ENCODE results near the gene TIMELESS. TPM values are rescaled to one million over a fixed set of nuclear protein-coding genes. Genes with fewer than 3 reads are reported as not detected.

TIMELESS gene
- total and polyA plus RNA-seq, 4 donors = 5.1 to 17.6 (median 10.3) TPM

DNA sequence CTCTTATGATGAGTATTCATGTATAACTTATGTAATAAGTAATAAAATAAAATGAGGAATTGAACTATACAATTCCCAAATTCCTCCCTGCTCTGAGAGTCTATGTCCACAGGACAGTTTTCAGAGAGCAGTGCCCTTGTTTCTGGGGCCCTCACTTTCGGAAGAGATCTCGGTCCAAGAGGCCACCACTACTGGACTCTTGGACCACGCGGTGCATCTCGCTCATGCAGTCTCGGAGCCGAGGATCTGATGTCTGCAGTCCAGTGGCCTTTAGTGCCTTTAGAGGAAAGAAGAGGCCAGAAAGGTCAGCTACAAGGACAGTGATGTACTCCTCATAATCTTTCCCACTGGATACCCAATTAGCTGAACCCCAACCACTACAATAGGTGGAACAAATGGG is 30.4 kb upstream of the TIMELESS start:
- Histone ChIP-seq H3K4me1 (ENCODE audit: control insufficient read depth in 4 of 4, insufficient read depth in 4 of 4, low read length in 3 of 4) (peaks cover 3 to 49% (median 37%) of the 10 kb centered on the region in 4 donors), H3K36me3 (ENCODE audit: control insufficient read depth in 4 of 4, insufficient read depth in 3 of 4, low read depth in 1 of 4, low read length in 3 of 4) (peaks cover 0 to 3% (median under 1%) of the 10 kb centered on the region in 4 donors), H3K4me3 (ENCODE audit: low read depth in 1 of 3, low read length in 3 of 3) (no peak overlapping the region), H3K27me3 (ENCODE audit: control insufficient read depth in 4 of 4, insufficient read depth in 4 of 4, low read length in 3 of 4) (no peaks in the 10 kb centered on the region), H3K9ac (ENCODE audit: low read depth in 1 of 2, low read length in 2 of 2) (no peak overlapping the region), H3K27ac (ENCODE audit: low read depth in 1 of 2, low read length in 2 of 2) (peak overlapping the region in 1 of 2 donors; percentile 33), H3K9me3 (ENCODE audit: control insufficient read depth in 4 of 4, low read length in 3 of 4) (no peaks in the 10 kb centered on the region)
- peak; percentile 77 to 83 for TF ChIP-seq HNF4A (conservative IDR thresholded peaks at IDR 0.05)
- TF ChIP-seq RXRA (IDR thresholded peaks at IDR 0.05) = peak; percentile 33 to 56
- TF ChIP-seq, protein P1, sequence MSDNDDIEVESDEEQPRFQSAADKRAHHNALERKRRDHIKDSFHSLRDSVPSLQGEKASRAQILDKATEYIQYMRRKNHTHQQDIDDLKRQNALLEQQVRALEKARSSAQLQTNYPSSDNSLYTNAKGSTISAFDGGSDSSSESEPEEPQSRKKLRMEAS (IDR thresholded peaks at IDR 0.05) = no peak
- TF ChIP-seq HNF4G (IDR thresholded peaks at IDR 0.05) = peak; percentile 18
- no peak for TF ChIP-seq FOXA1 (IDR thresholded peaks at IDR 0.05)
- TF ChIP-seq SP1 (IDR thresholded peaks at IDR 0.05) = peak; percentile 50
- DNase-seq (ENCODE audit: low spot score) = no peak
- WGBS = 50% methylated on average over 7 of the region's 7 CpGs

DNA sequence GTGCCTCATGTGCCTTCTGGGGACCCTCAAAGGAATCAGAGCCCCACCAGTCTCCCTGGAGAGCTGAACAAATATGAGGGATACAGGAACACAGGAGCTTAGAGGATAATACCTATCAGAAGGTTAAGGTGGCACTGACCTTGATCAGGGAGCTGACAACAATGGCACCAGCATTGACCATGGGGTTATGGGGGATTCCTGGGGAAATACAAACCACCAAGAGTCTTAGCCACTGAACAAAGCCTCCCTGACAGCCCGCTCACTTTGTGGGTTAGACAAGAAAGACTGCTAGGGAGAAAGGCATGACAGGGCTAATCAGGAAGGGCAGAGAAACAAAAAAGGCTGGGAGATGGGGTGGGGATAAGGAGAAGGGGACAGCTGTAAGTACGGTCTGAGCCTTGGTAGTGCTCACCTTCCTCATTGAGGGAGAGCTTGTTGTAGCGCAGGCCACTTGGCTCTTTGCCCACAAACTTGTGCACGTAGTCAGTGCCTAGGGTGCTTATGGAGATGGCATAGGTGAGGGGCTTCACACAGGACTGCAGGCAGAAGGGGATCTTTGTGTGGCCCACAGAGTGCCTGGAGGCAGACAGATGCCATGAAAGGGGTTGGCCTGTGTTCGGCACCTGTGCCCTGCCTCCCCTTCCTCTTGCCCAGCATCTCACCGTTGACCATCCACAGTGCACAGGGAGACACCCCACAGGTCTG is 28.4 kb upstream of the TIMELESS start:
- Histone ChIP-seq H3K9me3 (ENCODE audit: control insufficient read depth in 4 of 4, low read length in 3 of 4) (no peaks in the 10 kb centered on the region), H3K36me3 (ENCODE audit: control insufficient read depth in 4 of 4, insufficient read depth in 3 of 4, low read depth in 1 of 4, low read length in 3 of 4) (peaks cover 0 to 10% (median 7%) of the 10 kb centered on the region in 4 donors), H3K27ac (ENCODE audit: low read depth in 1 of 2, low read length in 2 of 2) (peak overlapping the region; percentile 83 to 84), H3K4me1 (ENCODE audit: control insufficient read depth in 4 of 4, insufficient read depth in 4 of 4, low read length in 3 of 4) (peaks cover 3 to 49% (median 36%) of the 10 kb centered on the region in 4 donors), H3K27me3 (ENCODE audit: control insufficient read depth in 4 of 4, insufficient read depth in 4 of 4, low read length in 3 of 4) (no peaks in the 10 kb centered on the region), H3K9ac (ENCODE audit: low read depth in 1 of 2, low read length in 2 of 2) (no peak overlapping the region), H3K4me3 (ENCODE audit: low read depth in 1 of 3, low read length in 3 of 3) (no peak overlapping the region)
- no peak for DNase-seq (ENCODE audit: low spot score)
- 74% methylated on average over 6 of the region's 6 CpGs for WGBS
- TF ChIP-seq RXRA (IDR thresholded peaks at IDR 0.05) = no peak
- TF ChIP-seq GABPA (IDR thresholded peaks at IDR 0.05 in 1 of 2, conservative IDR thresholded peaks at IDR 0.05 in 1 of 2) = no peak
- TF ChIP-seq FOXA2 (IDR thresholded peaks at IDR 0.05) = no peak
- TF ChIP-seq FOXA1 (IDR thresholded peaks at IDR 0.05) = no peak
- TF ChIP-seq, protein P2, sequence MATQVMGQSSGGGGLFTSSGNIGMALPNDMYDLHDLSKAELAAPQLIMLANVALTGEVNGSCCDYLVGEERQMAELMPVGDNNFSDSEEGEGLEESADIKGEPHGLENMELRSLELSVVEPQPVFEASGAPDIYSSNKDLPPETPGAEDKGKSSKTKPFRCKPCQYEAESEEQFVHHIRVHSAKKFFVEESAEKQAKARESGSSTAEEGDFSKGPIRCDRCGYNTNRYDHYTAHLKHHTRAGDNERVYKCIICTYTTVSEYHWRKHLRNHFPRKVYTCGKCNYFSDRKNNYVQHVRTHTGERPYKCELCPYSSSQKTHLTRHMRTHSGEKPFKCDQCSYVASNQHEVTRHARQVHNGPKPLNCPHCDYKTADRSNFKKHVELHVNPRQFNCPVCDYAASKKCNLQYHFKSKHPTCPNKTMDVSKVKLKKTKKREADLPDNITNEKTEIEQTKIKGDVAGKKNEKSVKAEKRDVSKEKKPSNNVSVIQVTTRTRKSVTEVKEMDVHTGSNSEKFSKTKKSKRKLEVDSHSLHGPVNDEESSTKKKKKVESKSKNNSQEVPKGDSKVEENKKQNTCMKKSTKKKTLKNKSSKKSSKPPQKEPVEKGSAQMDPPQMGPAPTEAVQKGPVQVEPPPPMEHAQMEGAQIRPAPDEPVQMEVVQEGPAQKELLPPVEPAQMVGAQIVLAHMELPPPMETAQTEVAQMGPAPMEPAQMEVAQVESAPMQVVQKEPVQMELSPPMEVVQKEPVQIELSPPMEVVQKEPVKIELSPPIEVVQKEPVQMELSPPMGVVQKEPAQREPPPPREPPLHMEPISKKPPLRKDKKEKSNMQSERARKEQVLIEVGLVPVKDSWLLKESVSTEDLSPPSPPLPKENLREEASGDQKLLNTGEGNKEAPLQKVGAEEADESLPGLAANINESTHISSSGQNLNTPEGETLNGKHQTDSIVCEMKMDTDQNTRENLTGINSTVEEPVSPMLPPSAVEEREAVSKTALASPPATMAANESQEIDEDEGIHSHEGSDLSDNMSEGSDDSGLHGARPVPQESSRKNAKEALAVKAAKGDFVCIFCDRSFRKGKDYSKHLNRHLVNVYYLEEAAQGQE (IDR thresholded peaks at IDR 0.05) = no peak
- TF ChIP-seq, protein P3, sequence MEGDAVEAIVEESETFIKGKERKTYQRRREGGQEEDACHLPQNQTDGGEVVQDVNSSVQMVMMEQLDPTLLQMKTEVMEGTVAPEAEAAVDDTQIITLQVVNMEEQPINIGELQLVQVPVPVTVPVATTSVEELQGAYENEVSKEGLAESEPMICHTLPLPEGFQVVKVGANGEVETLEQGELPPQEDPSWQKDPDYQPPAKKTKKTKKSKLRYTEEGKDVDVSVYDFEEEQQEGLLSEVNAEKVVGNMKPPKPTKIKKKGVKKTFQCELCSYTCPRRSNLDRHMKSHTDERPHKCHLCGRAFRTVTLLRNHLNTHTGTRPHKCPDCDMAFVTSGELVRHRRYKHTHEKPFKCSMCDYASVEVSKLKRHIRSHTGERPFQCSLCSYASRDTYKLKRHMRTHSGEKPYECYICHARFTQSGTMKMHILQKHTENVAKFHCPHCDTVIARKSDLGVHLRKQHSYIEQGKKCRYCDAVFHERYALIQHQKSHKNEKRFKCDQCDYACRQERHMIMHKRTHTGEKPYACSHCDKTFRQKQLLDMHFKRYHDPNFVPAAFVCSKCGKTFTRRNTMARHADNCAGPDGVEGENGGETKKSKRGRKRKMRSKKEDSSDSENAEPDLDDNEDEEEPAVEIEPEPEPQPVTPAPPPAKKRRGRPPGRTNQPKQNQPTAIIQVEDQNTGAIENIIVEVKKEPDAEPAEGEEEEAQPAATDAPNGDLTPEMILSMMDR (IDR thresholded peaks at IDR 0.05; ENCODE audit: low read depth, low read length, missing input control) = no peak
- no peak for TF ChIP-seq HNF4G (IDR thresholded peaks at IDR 0.05)
- TF ChIP-seq YY1 (IDR thresholded peaks at IDR 0.05) = no peak
- TF ChIP-seq SP1 (IDR thresholded peaks at IDR 0.05) = no peak
- no peak for TF ChIP-seq JUND (IDR thresholded peaks at IDR 0.05)

All from liver (tissue), 9 donors.